Mesothelial cell of epicardium (in vitro differentiated cells): ENCODE data around the gene DMGDH. TPM values are rescaled to one million over a fixed set of nuclear protein-coding genes. Genes with fewer than 3 reads are reported as not detected.

Experiments
- DNase-seq, 2 experiments: peaks; one replicate each; pipeline ENCODE4 v3.0.0; 2021; ENCODE audit warnings: low spot score in 2 of 2; ENCODE audit not compliant: unreplicated experiment in 2 of 2
- H3K27ac Mint-ChIP-seq: 2 replicates; pipeline ENCODE4 v1.8.0; 2021; ENCODE audit warnings: mixed read lengths
- H3K27me3 Mint-ChIP-seq: 2 replicates; pipeline ENCODE4 v1.8.0; 2021; ENCODE audit warnings: low read depth, mixed read lengths
- H3K36me3 Mint-ChIP-seq: 2 replicates; pipeline ENCODE4 v1.8.0; 2021; ENCODE audit warnings: mixed read lengths
- H3K4me1 Mint-ChIP-seq: 2 replicates; pipeline ENCODE4 v1.8.0; 2021; ENCODE audit warnings: mixed read lengths
- H3K4me3 Mint-ChIP-seq: 2 replicates; pipeline ENCODE4 v1.8.0; 2021; ENCODE audit warnings: mild to moderate bottlenecking, moderate library complexity, mixed read lengths
- H3K9me3 Mint-ChIP-seq: 2 replicates; pipeline ENCODE4 v1.8.0; 2021; ENCODE audit warnings: mixed read lengths
- CTCF ChIP-seq: fragments of 200-600 bp; sonication (generic); IDR thresholded peaks from one replicate; pipeline ENCODE4 v1.5.0; 2021; ENCODE audit warnings: antibody characterized with exemption; ENCODE audit not compliant: unreplicated experiment
- total RNA-seq: library from RNA; stranded (reverse); gene quantifications from 3 replicates; pipeline ENCODE4 v1.2.1, GENCODE V29; 2021

The DMGDH gene
- total RNA-seq, 1 donor from 2014 or later: 1.2 TPM

- Mint-ChIP-seq H3K9me3 (peaks cover 9% of the 10 kb centered on the region), H3K36me3 (no peaks in the 10 kb centered on the region), H3K4me3 (no peak overlapping the region), H3K27me3 (peaks cover 2% of the 10 kb centered on the region), H3K4me1 (no peaks in the 10 kb centered on the region), H3K27ac (no peak overlapping the region)
- no peak for TF ChIP-seq CTCF
- DNase-seq: no peak
Observed at GRCh38 chr5:79056847-79057246, 12.6 kb downstream of the DMGDH start.

- Mint-ChIP-seq H3K4me1 (no peaks in the 10 kb centered on the region), H3K9me3 (peaks cover 20% of the 10 kb centered on the region), H3K4me3 (no peak overlapping the region), H3K27ac (no peak overlapping the region), H3K27me3 (peaks cover 2% of the 10 kb centered on the region), H3K36me3 (no peaks in the 10 kb centered on the region)
- DNase-seq: no peak
- TF ChIP-seq CTCF: no peak
Observed at GRCh38 chr5:79055017-79055416, 14.5 kb downstream of the DMGDH start.

- Mint-ChIP-seq H3K27ac (no peak overlapping the region), H3K27me3 (no peaks in the 10 kb centered on the region), H3K4me1 (peaks cover 3% of the 10 kb centered on the region), H3K4me3 (no peak overlapping the region), H3K36me3 (no peaks in the 10 kb centered on the region), H3K9me3 (peaks cover 20% of the 10 kb centered on the region)
- TF ChIP-seq CTCF: no peak
- no peak for DNase-seq
Observed at GRCh38 chr5:79053321-79053720, 16.2 kb downstream of the DMGDH start.

GRCh38 chr5:79050498-79050897 lies 19.0 kb downstream of the DMGDH start:
- no peak for TF ChIP-seq CTCF
- H3K27me3 Mint-ChIP-seq: peaks cover 4% of the 10 kb centered on the region
- H3K4me1 Mint-ChIP-seq: peaks cover 3% of the 10 kb centered on the region
- H3K4me3 Mint-ChIP-seq: no peak overlapping the region
- no peak for DNase-seq
- H3K27ac Mint-ChIP-seq: no peak overlapping the region
- H3K9me3 Mint-ChIP-seq: peaks cover 20% of the 10 kb centered on the region
- H3K36me3 Mint-ChIP-seq: no peaks in the 10 kb centered on the region

- Mint-ChIP-seq H3K27ac (no peak overlapping the region), H3K4me1 (peaks cover 3% of the 10 kb centered on the region), H3K4me3 (no peak overlapping the region), H3K36me3 (no peaks in the 10 kb centered on the region), H3K9me3 (peaks cover 20% of the 10 kb centered on the region), H3K27me3 (peaks cover 4% of the 10 kb centered on the region)
- TF ChIP-seq CTCF: no peak
- DNase-seq: no peak
Observed at GRCh38 chr5:79048437-79048836, 21.0 kb downstream of the DMGDH start.

- H3K9me3 Mint-ChIP-seq: peaks cover 14% of the 10 kb centered on the region
- no peaks in the 10 kb centered on the region for H3K36me3 Mint-ChIP-seq
- TF ChIP-seq CTCF: no peak
- H3K4me1 Mint-ChIP-seq: peaks cover 3% of the 10 kb centered on the region
- no peak overlapping the region for H3K27ac Mint-ChIP-seq
- no peak for DNase-seq
- H3K4me3 Mint-ChIP-seq: no peak overlapping the region
- H3K27me3 Mint-ChIP-seq: peaks cover 4% of the 10 kb centered on the region
Observed at GRCh38 chr5:79047199-79047598, 22.3 kb downstream of the DMGDH start.
